Esophagus squamous epithelium (tissue), 5 donors: ENCODE data around the gene PCDHGB2. TPM values are rescaled to one million over a fixed set of nuclear protein-coding genes. Genes with fewer than 3 reads are reported as not detected.
"Not testable (repeated sequence)": the region's sequence is repeated elsewhere in the genome, so short reads cannot be mapped to it uniquely, and the experiment has no call there.

Source experiments
- DNase-seq: peaks from one replicate; lab custom pipeline; 2025; lab: John Stamatoyannopoulos, UW
- H3K27ac ChIP-seq, 4 donors: fragments of 200-600 bp; sonication (generic); one replicate each; pipeline ENCODE4 v1.5.1; 2016 to 2019; ENCODE audit warnings: mild to moderate bottlenecking in 1 of 4
- H3K27me3 ChIP-seq, 4 donors: fragments of 200-600 bp; sonication (generic); 1 replicate in 3 of 4; 2 replicates in 1 of 4; pipeline versions ENCODE4 v1.5.1 to v1.6.0; 2017 to 2021; ENCODE audit warnings: antibody characterized with exemption in 1 of 4
- H3K36me3 ChIP-seq, 3 donors: fragments of 200-600 bp; sonication (generic); one replicate each; pipeline ENCODE4 v1.5.1; 2016 to 2019
- H3K4me1 ChIP-seq, 3 donors: fragments of 200-600 bp; sonication (generic); one replicate each; pipeline ENCODE4 v1.5.1; 2017 to 2019
- H3K4me3 ChIP-seq, 4 donors: fragments of 200-600 bp; sonication (generic); 1 replicate in 3 of 4; 2 replicates in 1 of 4; pipeline ENCODE4 v1.5.1; 2016 to 2019; ENCODE audit warnings: mild to moderate bottlenecking in 2 of 4, moderate library complexity in 1 of 4
- H3K9me3 ChIP-seq, 3 donors: fragments of 200-600 bp; sonication (generic); one replicate each; pipeline ENCODE4 v1.5.1; 2016 to 2019
- POLR2A ChIP-seq, 4 donors: fragments of 450-650 bp; IDR thresholded peaks; one replicate each; pipeline ENCODE4 v1.6.1; 2017; ENCODE audit warnings: antibody characterized with exemption in 4 of 4, mild to moderate bottlenecking in 4 of 4, moderate library complexity in 3 of 4
- WGBS, 2 donors: methylation state at CpG; one replicate each; pipeline ENCODE4 v1.1.5; 2018; 5-methylcytosine and 5-hydroxymethylcytosine counted together
- intact Hi-C: fragments of 100-400 bp; cut with DNase I; formaldehyde crosslinking; loops from one replicate; pipeline ENCODE4 v1.15.0; 2022
- total RNA-seq, 4 donors: library from RNA; depleted of rRNA; stranded (reverse); fragments of >200 nt; gene quantifications; one replicate each; pipeline ENCODE4 v1.1.0, GENCODE V29; 2016
- TF ChIP-seq, protein P1 (sequence below), 6 experiments: fragments of 450-650 bp in 4 of 6; fragments of 200-600 bp in 2 of 6; sonication (generic) in 2 of 6; IDR thresholded peaks; one replicate each; pipeline ENCODE4 v1.5.1; 2016 to 2019; ENCODE audit warnings: antibody characterized with exemption in 6 of 6, mild to moderate bottlenecking in 4 of 6, moderate library complexity in 4 of 6
- donor health status: DM: yes; HTN: yes; CAD: no.

The PCDHGB2 gene
- total RNA-seq, 4 donors from 2014 or later: 0.09 to 2.9 (median 1.8) TPM

DNA sequence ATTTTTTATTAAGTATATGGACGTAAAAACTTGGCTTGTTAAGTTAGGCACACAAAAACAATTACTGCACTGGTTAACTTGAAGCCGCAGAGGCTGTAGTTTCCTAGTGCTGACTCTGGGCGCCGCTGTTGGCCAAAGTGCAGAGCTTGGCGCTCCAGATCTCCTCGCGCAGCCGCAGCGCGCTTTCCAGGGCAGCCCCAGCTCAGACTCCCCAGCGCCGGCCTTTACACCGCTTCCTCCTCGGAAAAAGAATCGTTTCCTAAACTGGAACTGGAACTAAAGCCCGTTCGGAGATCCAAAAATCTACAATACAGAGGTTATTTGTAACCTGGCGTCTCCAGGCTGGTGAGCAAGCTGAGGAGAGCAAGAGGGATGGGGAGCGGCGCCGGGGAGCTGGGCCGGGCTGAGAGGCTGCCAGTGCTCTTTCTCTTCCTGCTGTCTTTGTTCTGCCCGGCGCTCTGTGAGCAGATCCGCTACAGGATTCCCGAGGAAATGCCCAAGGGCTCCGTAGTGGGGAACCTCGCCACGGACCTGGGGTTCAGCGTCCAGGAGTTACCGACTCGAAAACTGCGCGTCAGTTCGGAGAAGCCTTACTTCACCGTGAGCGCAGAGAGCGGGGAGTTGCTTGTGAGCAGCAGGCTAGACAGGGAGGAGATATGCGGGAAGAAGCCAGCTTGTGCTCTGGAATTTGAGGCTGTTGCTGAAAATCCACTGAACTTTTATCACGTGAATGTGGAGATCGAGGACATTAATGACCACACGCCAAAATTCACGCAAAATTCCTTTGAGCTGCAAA is 38.2 kb downstream of the PCDHGB2 start, which contains the start of gene PCDHGB5:
Gene PCDHGB5 (plus strand): TSS at position 192 of the 796 bp plus-strand sequence. CDS start 181 bp downstream, at position 373.
- intact Hi-C loops, H3K4me1 ChIP-seq, DNase-seq, H3K36me3 ChIP-seq, H3K27ac ChIP-seq: not testable (repeated sequence)
- peaks cover 21 to 94% (median 85%) of the 10 kb centered on the region in 3 donors for H3K9me3 ChIP-seq
- 4 to 9% methylated on average over 19 to 23 of the region's 43 CpGs for WGBS, 2 donors
- peak within 1 kb of the TSS in 3 of 4 donors; percentile 31 to 49 (median 35) for H3K4me3 ChIP-seq
- TF ChIP-seq, protein P1, sequence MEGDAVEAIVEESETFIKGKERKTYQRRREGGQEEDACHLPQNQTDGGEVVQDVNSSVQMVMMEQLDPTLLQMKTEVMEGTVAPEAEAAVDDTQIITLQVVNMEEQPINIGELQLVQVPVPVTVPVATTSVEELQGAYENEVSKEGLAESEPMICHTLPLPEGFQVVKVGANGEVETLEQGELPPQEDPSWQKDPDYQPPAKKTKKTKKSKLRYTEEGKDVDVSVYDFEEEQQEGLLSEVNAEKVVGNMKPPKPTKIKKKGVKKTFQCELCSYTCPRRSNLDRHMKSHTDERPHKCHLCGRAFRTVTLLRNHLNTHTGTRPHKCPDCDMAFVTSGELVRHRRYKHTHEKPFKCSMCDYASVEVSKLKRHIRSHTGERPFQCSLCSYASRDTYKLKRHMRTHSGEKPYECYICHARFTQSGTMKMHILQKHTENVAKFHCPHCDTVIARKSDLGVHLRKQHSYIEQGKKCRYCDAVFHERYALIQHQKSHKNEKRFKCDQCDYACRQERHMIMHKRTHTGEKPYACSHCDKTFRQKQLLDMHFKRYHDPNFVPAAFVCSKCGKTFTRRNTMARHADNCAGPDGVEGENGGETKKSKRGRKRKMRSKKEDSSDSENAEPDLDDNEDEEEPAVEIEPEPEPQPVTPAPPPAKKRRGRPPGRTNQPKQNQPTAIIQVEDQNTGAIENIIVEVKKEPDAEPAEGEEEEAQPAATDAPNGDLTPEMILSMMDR (IDR thresholded peaks at IDR 0.05): peak in 5 of 6 experiments; percentile 24 to 55 (median 42)
- peaks cover 0 to 45% (median 0%) of the 10 kb centered on the region in 4 donors for H3K27me3 ChIP-seq

DNA sequence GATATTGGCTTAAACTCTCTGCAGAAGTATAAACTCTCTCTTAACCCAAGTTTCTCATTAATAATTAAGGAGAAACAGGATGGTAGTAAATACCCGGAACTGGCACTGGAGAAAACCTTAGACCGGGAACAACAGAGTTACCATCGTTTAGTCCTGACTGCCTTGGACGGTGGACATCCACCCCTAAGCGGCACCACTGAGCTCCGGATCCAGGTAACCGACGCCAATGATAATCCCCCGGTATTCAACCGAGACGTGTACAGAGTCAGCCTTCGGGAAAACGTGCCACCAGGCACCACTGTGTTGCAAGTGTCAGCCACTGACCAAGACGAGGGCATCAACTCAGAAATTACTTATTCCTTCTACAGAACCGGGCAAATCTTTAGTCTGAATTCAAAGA is 38.8 kb downstream of the PCDHGB2 start:
- H3K9me3 ChIP-seq: peaks cover 17 to 94% (median 85%) of the 10 kb centered on the region in 3 donors
- TF ChIP-seq, protein P1 (IDR thresholded peaks at IDR 0.05): no peak
- no peak for TF ChIP-seq POLR2A (IDR thresholded peaks at IDR 0.05)
- H3K36me3 ChIP-seq: no peaks in the 10 kb centered on the region
- 39 to 40% methylated on average over 8 to 15 of the region's 15 CpGs for WGBS, 2 donors
- intact Hi-C loops: no loop called here
- H3K4me1 ChIP-seq: peaks cover 0 to 3% (median 0%) of the 10 kb centered on the region in 3 donors
- no peak for DNase-seq
- H3K27me3 ChIP-seq: peaks cover 0 to 44% (median 0%) of the 10 kb centered on the region in 4 donors
- no peak overlapping the region for H3K27ac ChIP-seq
- H3K4me3 ChIP-seq: peak overlapping the region in 1 of 4 donors; percentile 3

DNA sequence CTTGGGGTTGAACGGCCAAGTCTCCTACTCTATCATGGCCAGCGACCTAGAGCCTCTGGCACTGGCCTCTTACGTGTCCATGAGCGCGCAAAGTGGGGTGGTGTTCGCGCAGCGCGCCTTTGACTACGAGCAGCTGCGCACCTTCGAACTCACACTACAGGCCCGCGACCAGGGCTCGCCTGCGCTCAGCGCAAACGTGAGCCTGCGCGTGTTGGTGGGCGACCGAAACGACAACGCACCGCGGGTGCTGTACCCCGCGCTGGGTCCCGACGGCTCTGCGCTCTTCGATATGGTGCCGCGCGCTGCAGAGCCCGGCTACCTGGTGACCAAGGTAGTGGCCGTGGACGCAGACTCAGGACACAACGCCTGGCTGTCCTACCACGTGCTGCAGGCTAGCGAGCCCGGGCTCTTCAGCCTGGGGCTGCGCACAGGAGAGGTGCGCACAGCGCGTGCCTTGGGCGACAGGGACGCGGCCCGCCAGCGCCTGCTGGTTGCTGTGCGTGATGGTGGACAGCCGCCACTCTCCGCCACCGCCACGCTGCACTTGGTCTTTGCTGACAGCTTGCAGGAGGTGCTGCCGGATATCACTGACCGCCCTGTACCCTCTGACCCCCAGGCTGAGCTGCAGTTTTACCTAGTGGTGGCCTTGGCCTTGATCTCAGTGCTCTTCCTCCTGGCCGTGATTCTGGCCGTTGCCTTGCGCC is 39.9 kb downstream of the PCDHGB2 start:
- no peak for TF ChIP-seq POLR2A (IDR thresholded peaks at IDR 0.05)
- TF ChIP-seq, protein P1 (IDR thresholded peaks at IDR 0.05): no peak
- Histone ChIP-seq H3K36me3 (no peaks in the 10 kb centered on the region), H3K4me1 (peaks cover 0 to 3% (median 0%) of the 10 kb centered on the region in 3 donors), H3K9me3 (peaks cover 15 to 94% (median 87%) of the 10 kb centered on the region in 3 donors), H3K27me3 (peaks cover 0 to 40% (median 0%) of the 10 kb centered on the region in 4 donors), H3K4me3 (peak overlapping the region in 1 of 4 donors; percentile 35), H3K27ac (no peak overlapping the region)
- no peak for DNase-seq
- WGBS, 2 donors: 31 to 75% methylated on average over 6 to 20 of the region's 61 CpGs
- intact Hi-C loops: no loop called here

DNA sequence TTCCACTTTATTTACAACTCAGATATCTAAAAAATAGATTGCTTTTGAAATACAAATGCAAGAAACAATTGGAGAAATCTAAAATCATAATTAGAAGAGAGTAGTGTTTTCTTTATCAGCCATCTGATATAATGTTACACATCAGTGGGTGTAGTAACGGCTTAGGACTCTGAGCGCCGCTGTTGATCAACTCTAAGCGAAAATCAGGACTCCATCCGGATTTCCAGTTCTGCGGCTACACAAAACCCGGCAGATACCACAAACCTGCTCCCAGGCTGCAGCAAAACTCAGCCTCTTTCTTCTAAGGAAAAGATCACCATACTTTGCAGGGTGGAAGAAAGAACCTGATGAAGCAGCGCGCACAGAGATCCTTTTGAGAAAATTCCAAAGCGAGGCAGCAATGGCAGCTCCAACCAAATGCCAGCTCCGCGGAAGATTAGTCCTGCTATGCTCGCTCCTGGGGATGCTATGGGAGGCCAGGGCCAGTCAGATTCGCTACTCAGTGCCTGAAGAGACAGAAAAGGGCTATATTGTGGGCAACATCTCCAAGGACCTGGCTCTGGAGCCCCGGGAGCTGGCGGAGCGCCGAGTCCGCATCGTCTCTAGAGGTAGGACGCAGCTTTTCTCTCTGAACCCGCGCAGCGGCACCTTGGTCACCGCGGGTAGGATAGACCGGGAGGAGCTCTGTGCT is 42.9 kb downstream of the PCDHGB2 start, which contains the start of gene PCDHGA9:
Gene PCDHGA9 (plus strand): TSS at position 226 of the 691 bp plus-strand sequence. CDS start 175 bp downstream, at position 401.
- intact Hi-C loops: no loop called here

More for the DNA sequence above, 42.9 kb downstream of the PCDHGB2 start, which contains the start of gene PCDHGA9:
- no peak for DNase-seq
- peaks cover 0 to 39% (median 0%) of the 10 kb centered on the region in 4 donors for H3K27me3 ChIP-seq
- H3K4me1 ChIP-seq: peaks cover 0 to 3% (median 0%) of the 10 kb centered on the region in 3 donors
- no peak for TF ChIP-seq POLR2A (IDR thresholded peaks at IDR 0.05)
- TF ChIP-seq, protein P1 (IDR thresholded peaks at IDR 0.05): peak in 5 of 6 experiments; percentile 12 to 48 (median 19)
- H3K27ac ChIP-seq: no peak within 1 kb of the TSS
- H3K36me3 ChIP-seq: no peaks in the 10 kb centered on the region
- peaks cover 15 to 94% (median 85%) of the 10 kb centered on the region in 3 donors for H3K9me3 ChIP-seq
- peak within 1 kb of the TSS in 3 of 4 donors; percentile 13 to 53 (median 35) for H3K4me3 ChIP-seq
- WGBS, 2 donors: 16 to 35% methylated on average over 7 to 20 of the region's 27 CpGs
